Neural cell (in vitro differentiated cells): Measurements from ENCODE around the gene PROC.

Experiments used
- EZH2 ChIP-seq: fragments of 200-600, 300-800 bp; shearing (Covaris generic), sonication (generic); IDR thresholded peaks from 2 replicates; pipeline ENCODE4 v1.6.1; 2014; ENCODE audit warnings: antibody characterized with exemption, low read length, borderline replicate concordance, mild to moderate bottlenecking; ENCODE audit not compliant: insufficient read depth, poor library complexity, severe bottlenecking
- SMC3 ChIP-seq: fragments of 450-650 bp; conservative IDR thresholded peaks from 2 replicates; pipeline ENCODE4 v1.6.1; 2014; ENCODE audit warnings: antibody characterized with exemption, mild to moderate bottlenecking, moderate library complexity; ENCODE audit not compliant: poor library complexity
- TAF1 ChIP-seq: IDR thresholded peaks from 2 replicates; pipeline ENCODE4 v1.6.1; 2012; ENCODE audit warnings: low read depth
- TF ChIP-seq, protein P1 (sequence below): fragments of 450-650 bp; IDR thresholded peaks from 2 replicates; pipeline ENCODE4 v1.5.1; 2014; ENCODE audit warnings: antibody characterized with exemption, mild to moderate bottlenecking, moderate library complexity; ENCODE audit not compliant: poor library complexity, severe bottlenecking

GRCh38 chr2:127413782-127414637 lies 4.2 kb upstream of the PROC start:
- TF ChIP-seq, protein P1, sequence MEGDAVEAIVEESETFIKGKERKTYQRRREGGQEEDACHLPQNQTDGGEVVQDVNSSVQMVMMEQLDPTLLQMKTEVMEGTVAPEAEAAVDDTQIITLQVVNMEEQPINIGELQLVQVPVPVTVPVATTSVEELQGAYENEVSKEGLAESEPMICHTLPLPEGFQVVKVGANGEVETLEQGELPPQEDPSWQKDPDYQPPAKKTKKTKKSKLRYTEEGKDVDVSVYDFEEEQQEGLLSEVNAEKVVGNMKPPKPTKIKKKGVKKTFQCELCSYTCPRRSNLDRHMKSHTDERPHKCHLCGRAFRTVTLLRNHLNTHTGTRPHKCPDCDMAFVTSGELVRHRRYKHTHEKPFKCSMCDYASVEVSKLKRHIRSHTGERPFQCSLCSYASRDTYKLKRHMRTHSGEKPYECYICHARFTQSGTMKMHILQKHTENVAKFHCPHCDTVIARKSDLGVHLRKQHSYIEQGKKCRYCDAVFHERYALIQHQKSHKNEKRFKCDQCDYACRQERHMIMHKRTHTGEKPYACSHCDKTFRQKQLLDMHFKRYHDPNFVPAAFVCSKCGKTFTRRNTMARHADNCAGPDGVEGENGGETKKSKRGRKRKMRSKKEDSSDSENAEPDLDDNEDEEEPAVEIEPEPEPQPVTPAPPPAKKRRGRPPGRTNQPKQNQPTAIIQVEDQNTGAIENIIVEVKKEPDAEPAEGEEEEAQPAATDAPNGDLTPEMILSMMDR, result no peak
- TF ChIP-seq EZH2 (no peak), TAF1 (no peak), SMC3 (no peak)
